Lower lobe of right lung (tissue), 2 donors: ENCODE results near the gene LCN6. TPM values are rescaled to one million over a fixed set of nuclear protein-coding genes. Genes with fewer than 3 reads are reported as not detected.

ENCODE experiments used
- ATAC-seq, 2 donors: fragments of 200-7000 bp; cut with Tn5 transposase; one replicate each; pipeline ENCODE4 v1.9.1; 2020 to 2022; ENCODE audit warnings: mild to moderate bottlenecking in 2 of 2, moderate library complexity in 2 of 2
- DNase-seq: peaks from one replicate; pipeline ENCODE4 v3.0.0-alpha.2; 2020
- H3K27ac ChIP-seq: fragments of 200-600 bp; one replicate; pipeline ENCODE4 v1.8.0; 2022
- H3K27me3 ChIP-seq: fragments of 200-600 bp; one replicate; pipeline ENCODE4 v1.8.0; 2022; ENCODE audit warnings: low read depth
- H3K36me3 ChIP-seq: fragments of 200-600 bp; one replicate; pipeline ENCODE4 v1.8.0; 2022; ENCODE audit warnings: mild to moderate bottlenecking
- H3K4me1 ChIP-seq: fragments of 200-600 bp; one replicate; pipeline ENCODE4 v1.8.0; 2022
- H3K4me3 ChIP-seq: fragments of 200-600 bp; one replicate; pipeline ENCODE4 v1.8.0; 2022; ENCODE audit warnings: mild to moderate bottlenecking
- H3K9me3 ChIP-seq: fragments of 200-600 bp; one replicate; pipeline ENCODE4 v1.8.0; 2022
- CTCF ChIP-seq: fragments of 200-600 bp; IDR thresholded peaks from one replicate; pipeline ENCODE4 v1.8.0; 2022; ENCODE audit warnings: antibody characterized with exemption, mild to moderate bottlenecking
- intact Hi-C: fragments of 100-400 bp; cut with DNase I; formaldehyde crosslinking; loops from one replicate; pipeline ENCODE4 v1.11.0; 2022
- total RNA-seq: library from RNA; stranded (reverse); fragmentation: NEBNext Ultra II Directional; extraction: Animal tissue kit (Norgen Biotek cat#: 25700); gene quantifications from one replicate; pipeline ENCODE4 v1.2.1, GENCODE V29; 2021
- donor health status: DM: no; HTN: yes; CAD: no; lungs with severe emphysema.

The LCN6 gene
- total RNA-seq, 1 donor from 2014 or later = 2.9 TPM

- no peak for TF ChIP-seq CTCF
- H3K4me1 ChIP-seq = peaks cover 22% of the 10 kb centered on the region
- intact Hi-C loops = no loop called here
- ATAC-seq (no peak), DNase-seq (no peak)
- peaks cover 11% of the 10 kb centered on the region for H3K27me3 ChIP-seq
- H3K4me3 ChIP-seq = peak overlapping the region; percentile 6
- H3K36me3 ChIP-seq = no peaks in the 10 kb centered on the region
- no peaks in the 10 kb centered on the region for H3K9me3 ChIP-seq
- H3K27ac ChIP-seq = no peak overlapping the region
Observed at GRCh38 chr9:136701668-136702053, 46.7 kb downstream of the LCN6 start.

GRCh38 chr9:136700959-136701667 is 47.2 kb downstream of the LCN6 start:
- ATAC-seq (peak; percentile 40 to 54), DNase-seq (peak; percentile 54)
- Histone ChIP-seq H3K36me3 (no peaks in the 10 kb centered on the region), H3K27ac (no peak overlapping the region), H3K4me1 (peaks cover 27% of the 10 kb centered on the region), H3K27me3 (peaks cover 11% of the 10 kb centered on the region), H3K9me3 (no peaks in the 10 kb centered on the region), H3K4me3 (peak overlapping the region; percentile 6)
- intact Hi-C loops = no loop called here
- TF ChIP-seq CTCF = no peak

- Histone ChIP-seq H3K27ac (no peak overlapping the region), H3K4me1 (peaks cover 34% of the 10 kb centered on the region), H3K9me3 (no peaks in the 10 kb centered on the region), H3K4me3 (no peak overlapping the region), H3K27me3 (peaks cover 11% of the 10 kb centered on the region), H3K36me3 (no peaks in the 10 kb centered on the region)
- no peak for TF ChIP-seq CTCF
- no peak for DNase-seq
- ATAC-seq = no peak
- intact Hi-C loops = no loop called here
Observed at GRCh38 chr9:136700304-136700703, 48.0 kb downstream of the LCN6 start.

GRCh38 chr9:136698635-136699246 is 49.6 kb downstream of the LCN6 start:
- TF ChIP-seq CTCF = no peak
- peaks cover 45% of the 10 kb centered on the region for H3K4me1 ChIP-seq

GRCh38 chr9:136697821-136698526 is 50.4 kb downstream of the LCN6 start:
- H3K9me3 ChIP-seq = no peaks in the 10 kb centered on the region
- ATAC-seq (peak; percentile 5 to 17), DNase-seq (peak; percentile 77)
- peak overlapping the region; percentile 51 for H3K27ac ChIP-seq
- peaks cover 11% of the 10 kb centered on the region for H3K27me3 ChIP-seq
- TF ChIP-seq CTCF = no peak
- H3K4me3 ChIP-seq = no peak overlapping the region
- no peaks in the 10 kb centered on the region for H3K36me3 ChIP-seq
- peaks cover 52% of the 10 kb centered on the region for H3K4me1 ChIP-seq
- intact Hi-C loops = no loop called here

More at GRCh38 chr9:136698635-136699246, 49.6 kb downstream of the LCN6 start:
- no peak overlapping the region for H3K4me3 ChIP-seq
- intact Hi-C loops = no loop called here
- no peaks in the 10 kb centered on the region for H3K36me3 ChIP-seq
- ATAC-seq (no peak), DNase-seq (no peak)
- peaks cover 11% of the 10 kb centered on the region for H3K27me3 ChIP-seq
- no peaks in the 10 kb centered on the region for H3K9me3 ChIP-seq
- H3K27ac ChIP-seq = peak overlapping the region; percentile 46
